CD4-positive, alpha-beta T cell treated with Interleukin-4 for 1 hour (primary cell): ENCODE results near the gene GLYATL3.
A peak's percentile ranks its signal among the peaks of the same experiment; 100 is the strongest.

ENCODE experiments used
- DNase-seq, 2 donors: peaks; one replicate each; pipeline ENCODE4 v3.0.0-alpha.2; 2020 to 2022

The GLYATL3 gene

DNA sequence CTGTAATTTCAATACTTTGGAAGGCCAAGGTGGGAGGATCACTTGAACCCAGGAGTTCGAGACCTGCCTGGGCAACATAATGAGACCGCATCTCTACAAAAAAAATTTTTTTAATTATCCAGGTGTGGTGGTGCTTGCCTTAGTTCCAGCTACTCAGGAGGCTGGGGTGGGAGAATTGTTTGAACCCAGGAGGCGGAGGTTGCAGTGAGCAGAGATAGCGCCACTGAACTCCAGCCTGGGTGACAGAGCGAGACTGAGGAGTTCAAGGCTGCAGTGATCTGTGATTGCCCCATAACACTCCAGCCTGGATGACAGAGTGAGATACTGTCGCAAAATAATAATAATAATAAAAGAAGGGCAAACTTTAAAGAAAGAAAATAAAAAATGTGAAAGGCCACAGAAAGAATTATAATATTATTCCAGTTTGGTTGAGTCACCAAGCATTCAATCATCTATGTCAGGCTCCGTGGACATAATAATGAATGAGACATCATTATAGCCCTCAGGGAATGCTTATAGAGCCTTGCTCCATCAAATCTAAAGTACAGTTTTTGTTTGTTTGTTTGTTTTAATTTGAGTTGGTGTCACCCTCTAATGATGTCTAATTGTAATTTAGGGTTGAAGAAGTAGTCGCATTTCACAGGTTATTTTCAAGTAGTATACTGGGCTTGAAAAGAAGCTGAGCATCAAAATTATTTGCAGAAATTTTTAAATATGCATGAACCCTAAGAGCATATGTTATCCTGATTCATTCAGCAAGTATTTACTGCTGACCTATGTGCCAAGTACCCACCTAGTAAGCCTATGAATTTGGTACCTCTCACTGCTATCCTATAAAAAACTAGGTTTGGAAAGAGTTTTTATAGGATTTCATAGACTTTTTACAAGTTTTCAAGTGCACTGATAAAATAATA lies 15.1 kb downstream of the GLYATL3 start:
- no peak for DNase-seq

DNA sequence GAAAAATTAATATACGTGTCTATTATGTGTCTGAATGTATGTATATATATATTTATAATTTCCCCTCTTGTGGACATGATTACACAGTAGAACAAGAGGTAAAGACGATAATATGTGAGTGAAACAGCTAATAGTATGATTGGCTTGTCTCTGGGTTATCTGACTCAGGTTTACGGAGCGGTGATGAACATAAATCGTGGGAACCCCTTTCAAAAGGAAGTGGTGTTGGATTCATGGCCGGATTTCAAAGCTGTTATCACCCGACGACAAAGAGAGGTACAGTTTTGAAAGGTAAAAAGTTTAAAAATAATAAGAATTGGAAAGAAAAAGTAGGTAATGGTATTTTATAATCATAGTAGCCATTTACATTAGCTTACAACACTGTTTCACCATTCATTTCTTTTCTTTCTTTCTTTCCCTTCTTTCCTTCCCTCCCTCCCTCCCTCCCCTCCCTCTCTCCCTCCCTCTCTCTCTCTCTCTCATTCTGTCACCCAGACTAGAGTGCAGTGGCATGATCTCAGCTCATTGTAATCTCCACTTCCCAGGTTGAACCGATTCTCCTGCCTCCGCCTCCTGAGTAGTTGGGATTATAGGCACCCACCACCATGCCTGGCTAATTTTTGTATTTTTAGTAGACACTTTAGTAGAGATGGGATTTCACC lies 15.9 kb downstream of the GLYATL3 start:
- DNase-seq = no peak

DNA sequence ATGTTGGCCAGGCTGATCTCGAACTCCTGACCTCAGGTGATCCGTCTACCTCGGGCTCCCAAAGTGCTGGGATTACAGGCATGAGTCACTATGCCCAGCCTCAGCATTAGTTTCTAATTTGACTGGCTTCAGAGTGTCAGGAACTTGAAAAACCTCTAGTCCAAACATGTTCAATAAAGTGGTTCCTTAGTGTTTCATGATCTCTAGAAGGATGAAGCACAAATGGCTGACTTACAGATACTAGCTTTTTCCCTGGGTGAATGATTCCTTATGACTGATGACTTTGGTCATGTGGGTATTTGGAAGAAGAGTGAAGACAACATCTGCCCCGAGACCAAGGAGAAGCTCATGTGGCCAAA lies 16.4 kb downstream of the GLYATL3 start:
- no peak for DNase-seq

DNA sequence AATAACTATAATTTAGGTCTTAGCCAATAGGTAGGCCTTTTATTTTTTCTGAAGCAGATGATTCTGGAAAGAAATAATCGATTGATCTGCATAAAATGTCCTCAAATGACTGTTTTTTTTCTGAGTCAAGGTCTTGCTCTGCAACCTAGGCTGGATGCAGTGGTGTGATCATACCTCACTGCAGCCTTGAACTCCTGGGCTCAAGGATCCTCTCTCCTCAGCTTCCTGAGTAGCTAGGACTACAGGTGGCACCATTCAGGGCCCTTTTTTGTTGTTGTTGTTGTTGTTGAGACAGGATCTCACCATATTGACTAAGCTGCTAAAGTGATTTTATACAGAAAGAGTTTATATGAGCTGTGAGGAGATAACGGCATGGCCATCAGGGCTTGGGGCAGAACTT lies 18.2 kb downstream of the GLYATL3 start:
- no peak for DNase-seq

DNA sequence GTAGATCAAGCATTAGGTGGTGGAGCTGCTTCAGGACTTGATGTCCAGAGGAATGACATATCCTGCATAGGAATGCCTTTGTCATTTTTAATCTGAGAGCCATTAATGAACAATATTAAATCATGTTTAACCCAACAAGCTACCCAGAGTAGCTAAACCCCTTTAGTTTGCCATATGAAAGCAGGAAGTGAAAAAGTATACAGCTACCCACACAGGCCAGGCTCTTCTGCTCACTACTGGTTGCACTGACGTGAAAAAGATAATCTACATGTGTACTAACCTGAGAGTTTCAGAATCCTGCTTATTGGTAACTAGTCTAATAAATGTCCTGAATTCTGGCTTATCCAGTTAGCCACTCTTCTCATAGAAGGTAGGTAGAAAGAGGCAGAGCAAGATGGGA lies 19.9 kb downstream of the GLYATL3 start:
- DNase-seq = no peak

DNA sequence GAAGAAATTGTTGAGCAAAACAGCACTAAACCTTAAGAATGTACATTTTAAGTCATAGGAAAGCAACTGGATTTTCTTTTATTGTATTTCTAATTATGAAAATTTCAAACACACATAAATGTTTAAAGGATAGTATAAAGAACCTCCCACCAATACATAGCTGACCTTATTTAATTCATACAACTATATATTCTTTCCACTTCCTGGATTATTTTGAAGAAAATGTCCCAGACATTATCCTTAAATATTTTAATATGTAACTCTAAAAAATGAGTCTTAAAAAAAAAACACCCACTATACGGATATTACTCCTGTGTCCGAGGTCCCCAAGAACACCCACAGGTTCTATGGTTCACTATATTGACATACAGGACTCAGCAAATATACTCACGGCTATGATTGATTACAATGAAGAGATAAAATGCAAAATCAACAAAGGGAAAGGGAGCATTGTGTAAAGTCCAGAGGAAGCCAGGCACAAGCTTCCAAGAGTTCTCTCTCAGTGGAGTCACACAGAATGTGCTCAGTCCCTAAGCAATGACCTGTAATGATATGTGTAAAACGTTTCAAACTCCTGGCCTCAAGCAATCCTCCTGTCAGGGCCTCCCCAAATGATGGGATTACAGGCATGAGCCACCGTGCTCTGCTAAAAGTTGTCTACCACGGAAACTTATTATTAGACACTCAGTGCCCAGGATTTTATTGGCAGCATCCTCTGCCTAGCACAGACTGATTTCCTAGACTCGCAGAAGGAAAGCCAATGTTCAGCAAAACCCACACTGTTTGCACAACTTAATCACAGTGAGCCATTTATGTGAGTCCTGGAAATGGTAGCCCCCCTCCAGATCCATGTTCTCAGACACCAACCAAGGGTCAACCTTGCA lies 23.2 kb downstream of the GLYATL3 start:
- no peak for DNase-seq

DNA sequence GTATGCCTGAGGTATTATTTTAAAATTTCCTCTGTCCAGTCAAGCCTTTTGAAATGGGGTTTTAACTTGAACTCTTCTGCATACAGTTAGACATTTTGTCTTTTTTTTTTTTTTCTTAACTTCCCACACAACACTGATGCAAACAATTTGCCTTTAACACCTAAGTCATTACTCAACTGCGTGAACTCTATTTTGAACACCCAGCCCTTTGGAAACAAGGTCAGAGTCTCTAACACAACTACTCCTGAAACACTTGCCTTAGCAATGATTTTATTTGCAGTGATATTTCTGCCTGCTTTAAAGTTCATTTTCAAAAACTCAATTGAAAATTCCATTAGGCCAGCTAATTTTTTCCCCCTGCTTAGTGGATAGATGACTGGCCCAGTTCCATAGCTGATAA lies 24.2 kb downstream of the GLYATL3 start:
- DNase-seq = no peak

DNA sequence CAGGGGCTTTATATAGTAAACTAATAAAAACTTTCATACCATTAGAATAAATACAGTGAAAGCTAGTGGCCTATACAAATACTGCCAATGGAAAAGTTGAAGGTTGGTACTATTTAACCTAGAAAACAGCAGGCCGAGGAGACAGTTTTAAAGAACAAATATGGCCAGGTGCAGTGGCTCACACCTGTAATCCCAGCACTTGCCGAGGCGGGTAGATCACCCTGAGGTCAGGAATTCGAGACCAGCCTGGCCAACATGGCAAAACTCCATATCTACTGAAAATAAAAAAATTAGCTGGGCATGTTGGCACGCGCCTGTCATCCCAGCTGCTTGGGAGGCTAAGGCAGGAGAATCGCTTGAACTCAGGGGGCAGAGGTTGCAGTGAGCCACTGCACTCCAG lies 24.8 kb downstream of the GLYATL3 start:
- no peak for DNase-seq

DNA sequence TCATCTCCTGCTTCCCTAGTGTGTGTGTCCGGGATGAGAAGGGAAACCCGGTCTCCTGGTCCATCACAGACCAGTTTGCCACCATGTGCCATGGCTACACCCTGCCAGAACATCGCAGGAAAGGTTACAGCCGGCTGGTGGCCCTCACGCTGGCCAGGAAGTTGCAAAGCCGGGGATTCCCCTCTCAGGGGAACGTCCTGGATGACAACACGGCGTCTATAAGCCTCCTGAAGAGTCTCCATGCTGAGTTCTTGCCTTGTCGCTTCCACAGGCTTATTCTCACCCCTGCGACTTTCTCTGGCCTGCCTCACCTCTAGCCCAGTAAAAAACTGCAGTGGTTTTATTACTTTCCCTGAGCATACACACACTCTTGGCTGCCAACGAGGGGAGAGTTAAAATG lies 26.9 kb downstream of the GLYATL3 start:
- DNase-seq = no peak

DNA sequence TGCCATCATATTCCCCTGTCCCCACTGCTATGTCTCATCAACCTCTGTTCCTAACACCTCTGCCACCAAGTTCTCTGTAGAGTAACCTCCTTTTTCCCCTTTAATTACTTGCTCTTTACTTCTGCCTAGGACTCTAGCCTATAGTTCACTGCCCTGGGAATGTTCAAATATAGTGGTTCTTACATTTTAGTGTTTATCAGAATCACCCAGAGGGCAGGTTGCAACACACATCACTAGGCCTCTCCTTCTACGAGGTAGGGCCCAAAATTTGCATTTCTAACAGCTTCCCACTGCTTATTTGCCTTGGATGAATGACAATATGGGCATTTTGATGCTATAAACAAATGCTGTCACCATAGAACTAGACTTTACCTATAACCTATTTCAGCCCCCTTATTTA lies 27.6 kb downstream of the GLYATL3 start:
- no peak for DNase-seq

DNA sequence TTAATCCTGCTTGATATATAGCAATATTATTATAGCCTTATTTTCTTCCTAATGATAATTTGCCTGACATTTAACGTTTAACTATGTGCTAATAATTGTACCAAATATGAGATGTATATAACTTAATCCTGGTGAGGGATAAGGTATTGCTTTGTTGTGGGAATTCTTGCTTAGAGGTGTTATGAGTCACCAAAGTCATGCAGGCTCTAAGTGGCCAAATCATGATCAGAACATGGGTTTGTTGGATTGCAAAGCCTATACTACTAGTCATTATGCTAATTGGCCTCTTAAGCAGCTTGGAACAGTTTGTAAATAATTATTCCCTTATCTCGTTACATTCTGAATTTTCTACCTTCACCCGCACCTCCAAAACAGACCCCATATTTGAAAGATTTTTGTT lies 28.8 kb downstream of the GLYATL3 start:
- DNase-seq = no peak

DNA sequence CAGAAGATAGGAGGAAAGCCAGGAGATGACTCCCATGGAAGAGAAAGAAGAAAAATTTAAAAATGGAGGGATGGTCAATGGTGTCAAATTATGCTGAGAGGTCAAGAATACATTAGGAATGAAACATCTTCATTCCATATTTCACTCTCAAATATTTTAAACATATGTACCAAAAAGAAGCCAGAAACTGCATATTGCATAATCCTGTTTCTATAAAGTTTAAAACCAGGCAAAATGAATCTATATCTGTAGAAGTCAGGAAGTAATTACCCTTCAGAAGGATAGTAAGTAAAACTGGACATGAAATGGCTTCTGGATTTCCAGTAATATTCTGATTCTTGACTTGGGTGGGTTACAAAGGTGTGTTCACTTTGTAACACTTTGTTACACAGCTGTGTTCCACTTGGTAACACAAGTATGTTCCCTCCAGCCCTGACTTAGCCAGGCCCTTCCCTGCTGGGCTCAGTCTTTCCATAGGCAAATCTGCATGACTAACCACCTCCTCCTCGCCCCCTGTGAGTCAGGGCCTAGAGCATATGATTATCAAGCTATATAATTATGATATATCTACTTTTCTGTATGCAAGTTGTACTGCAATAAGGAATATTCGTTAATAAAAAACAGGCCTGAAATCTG lies 30.5 kb downstream of the GLYATL3 start:
- no peak for DNase-seq

DNA sequence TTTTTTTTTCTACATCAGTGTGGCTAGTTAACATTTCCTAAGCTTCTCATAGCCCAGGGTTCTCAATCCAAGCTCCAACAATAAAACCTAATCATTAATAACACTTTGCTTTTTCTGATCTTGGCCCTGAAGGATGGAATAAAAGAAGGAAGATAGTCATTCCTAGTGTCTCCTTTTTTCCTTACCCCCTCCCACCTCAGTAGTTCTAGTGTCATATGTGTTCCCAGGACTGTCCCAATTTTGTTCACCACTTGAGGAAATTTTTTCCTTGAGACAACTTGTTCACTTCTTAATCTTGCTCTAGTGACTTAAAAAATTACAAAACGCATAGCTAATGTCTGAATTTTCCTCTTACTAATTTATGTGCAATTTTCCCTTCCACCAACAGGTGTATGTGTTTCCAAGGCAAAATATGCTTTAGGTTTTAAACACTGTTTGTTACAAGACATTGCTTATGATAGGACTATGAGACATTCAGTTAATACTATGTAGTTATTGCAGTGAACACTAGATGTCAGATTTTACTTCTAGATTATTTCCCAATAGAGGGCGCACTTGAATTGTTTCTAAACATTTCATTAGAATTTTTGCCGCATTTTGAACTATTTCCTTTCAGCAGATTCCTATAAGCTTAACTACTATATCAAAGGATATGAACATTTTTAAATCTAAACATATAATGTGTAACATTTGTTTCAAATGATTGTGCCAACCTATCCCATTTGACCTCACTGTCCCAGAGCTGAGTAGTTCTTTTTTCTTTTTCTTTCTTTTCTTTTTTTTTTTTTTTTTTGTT lies 32.2 kb downstream of the GLYATL3 start:
- DNase-seq = peak in 1 of 2 donors; percentile 45

DNA sequence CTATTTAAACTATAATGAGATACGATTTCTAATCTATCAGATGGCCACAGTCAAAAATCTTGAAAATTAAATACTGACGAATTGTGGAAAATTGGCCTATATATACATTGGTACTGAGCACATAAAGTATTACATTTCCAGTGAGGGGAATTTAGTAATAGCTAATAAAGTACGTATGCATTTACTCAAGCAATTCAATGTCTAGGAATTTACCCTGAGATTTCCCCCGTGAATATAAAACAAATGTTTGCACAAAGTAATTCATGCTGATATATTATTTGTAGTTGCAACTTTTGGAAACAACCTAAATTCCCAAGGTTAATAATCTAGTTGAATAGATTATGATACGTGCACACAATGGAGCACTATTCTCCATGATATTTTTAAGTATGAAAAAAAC lies 36.1 kb downstream of the GLYATL3 start:
- no peak for DNase-seq

DNA sequence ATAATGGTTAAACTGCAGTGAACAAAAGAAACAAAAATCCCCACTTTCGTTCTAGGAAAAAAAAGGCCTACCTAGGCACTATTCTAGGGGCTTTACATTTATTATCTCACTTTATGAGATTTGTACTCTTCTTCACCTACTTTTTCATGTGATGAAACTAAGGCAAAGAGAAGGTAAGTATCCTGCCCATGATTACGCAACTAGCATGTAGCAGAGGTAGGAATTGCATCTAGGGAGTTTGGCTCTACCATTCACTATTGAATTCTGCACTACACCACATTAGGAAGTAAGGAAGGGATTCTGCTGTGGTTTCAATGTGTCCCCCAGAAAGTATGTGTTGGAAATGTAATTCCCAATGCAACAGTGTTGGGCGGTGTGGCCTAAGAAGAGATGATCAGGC lies 39.4 kb downstream of the GLYATL3 start:
- DNase-seq = no peak

DNA sequence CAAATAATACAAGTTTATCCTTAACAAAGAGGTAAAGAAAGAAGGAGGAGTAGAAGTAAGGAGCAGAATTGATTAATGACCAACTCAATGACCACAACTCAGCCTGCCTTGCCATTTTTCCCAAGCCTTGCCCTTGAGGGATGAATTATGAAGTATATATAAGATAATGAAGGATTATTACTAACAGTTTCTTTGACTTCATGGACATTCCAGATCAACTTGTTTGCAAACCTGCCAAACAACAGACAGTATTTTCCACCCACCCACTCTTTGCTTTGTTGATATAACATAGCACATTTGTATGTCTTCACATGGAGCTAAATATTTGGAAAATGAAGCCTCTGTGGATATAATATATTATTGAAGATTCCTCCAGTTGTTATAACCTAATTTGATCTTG lies 40.9 kb downstream of the GLYATL3 start:
- no peak for DNase-seq

DNA sequence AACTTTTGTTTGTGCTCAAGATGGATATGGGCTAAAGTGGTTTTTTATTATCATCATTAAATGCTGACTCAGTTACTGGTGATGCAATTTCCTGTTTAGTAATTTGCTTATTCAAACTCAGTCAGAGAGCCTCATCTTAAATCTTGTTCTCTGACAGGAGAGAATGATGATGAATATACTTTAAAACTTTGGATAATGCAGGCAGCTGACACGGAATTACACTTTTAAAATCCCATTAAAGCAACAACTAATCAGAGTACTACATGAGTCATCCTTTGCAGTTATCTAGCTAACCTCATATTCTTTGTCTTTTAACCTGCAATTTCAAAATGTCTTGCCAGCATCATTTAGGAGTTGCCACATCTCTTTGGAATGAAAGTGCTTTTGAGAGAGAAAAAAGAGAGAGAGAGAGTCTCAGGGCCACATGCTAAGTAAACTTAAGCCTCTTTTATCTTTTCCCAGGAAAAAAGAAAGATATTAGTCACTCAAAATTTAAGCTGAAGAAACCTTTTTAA lies 41.5 kb downstream of the GLYATL3 start:
- DNase-seq = no peak

DNA sequence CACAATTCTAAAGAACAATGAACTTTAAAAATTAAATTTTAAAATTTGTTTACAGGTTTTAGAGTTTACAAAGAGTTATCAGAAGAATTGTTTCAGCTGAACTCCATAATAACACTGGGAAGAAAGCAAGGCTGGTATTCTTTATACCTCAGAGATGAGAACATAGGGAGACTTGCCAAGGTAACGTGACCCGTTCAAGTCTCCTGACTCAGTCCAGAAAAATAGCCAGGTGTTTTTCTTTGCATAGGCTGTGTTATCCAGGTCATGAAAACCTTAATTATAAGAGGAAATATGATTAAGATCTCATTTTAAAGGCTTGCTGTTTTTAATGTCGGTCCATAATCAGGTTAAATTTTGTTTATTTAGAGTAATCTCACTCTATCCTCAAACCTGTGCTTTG lies 42.2 kb downstream of the GLYATL3 start:
- no peak for DNase-seq

DNA sequence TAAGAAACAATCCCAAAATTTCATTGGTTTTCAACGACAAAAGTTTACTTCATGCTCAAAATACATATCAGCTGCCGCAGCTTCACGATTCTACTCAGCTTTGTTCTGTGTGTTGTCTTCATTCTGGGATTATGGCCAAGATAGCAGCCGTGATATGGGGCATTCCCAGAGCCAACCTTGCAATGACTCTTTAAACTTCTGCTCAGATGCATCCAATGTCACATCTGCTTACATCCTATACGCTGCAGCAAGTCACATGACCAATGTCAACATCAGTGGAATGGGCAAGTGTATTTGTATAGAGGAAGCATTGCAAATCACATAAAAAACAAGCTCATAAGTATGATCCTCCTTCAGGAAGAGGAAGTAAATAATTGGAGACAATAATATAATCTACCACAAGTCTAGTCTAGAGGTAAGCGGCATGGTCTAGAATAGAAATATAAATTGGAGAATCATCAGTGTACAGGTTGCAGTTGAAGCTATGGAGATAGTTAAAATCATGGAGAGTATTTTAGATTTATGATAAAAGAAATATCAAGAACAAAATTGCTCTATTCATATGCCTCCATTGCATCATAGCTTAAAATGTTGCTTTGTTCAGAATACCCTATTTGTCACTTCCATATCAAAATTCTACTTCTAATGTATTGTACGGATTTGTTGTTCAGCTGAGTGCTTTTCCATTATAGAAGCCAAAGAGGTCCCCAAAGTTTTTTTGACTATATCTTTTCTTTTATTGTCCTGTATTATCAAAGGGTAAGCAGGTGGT lies 43.5 kb downstream of the GLYATL3 start:
- no peak for DNase-seq

DNA sequence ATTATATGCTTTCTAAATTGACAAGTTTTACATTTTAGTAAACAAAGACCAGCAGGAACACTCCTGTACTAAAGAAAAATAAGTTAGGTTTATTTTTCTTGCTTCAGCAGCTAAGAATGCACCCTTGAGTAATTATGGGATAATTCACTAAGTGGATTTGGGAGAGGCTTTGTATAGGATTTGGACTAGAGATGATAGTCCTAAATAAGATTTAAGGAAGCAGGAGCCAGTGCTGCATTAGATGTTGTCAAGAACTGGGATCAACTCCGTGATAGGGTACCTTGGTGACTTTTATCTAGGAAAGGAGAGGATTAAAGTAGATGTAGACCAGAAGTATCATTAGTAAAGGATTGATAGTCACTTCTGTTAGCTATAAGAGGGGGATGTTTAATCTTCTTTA lies 46.6 kb downstream of the GLYATL3 start:
- DNase-seq = no peak
